Measurements from ENCODE around the gene NXT1.

DNA sequence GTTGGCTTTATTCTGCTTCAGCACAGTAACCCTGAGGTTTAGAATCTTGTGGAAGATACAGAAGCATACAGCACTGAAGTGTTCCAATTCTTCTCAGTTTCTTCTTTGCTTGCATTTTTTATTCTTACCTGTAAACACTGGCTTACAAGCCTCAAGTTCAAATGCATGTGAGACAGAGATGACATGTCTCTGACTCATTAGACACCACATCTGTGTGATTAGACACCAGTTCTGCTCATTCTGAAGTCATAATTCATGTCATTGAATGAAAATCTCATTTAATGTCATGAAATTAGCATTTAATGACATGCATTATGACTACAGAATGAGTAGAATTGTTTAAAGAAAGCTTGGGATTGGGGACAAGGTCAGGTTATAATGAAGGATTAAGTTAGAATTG is 17.2 kb downstream of the NXT1 start:
- TF ChIP-seq, protein P1, sequence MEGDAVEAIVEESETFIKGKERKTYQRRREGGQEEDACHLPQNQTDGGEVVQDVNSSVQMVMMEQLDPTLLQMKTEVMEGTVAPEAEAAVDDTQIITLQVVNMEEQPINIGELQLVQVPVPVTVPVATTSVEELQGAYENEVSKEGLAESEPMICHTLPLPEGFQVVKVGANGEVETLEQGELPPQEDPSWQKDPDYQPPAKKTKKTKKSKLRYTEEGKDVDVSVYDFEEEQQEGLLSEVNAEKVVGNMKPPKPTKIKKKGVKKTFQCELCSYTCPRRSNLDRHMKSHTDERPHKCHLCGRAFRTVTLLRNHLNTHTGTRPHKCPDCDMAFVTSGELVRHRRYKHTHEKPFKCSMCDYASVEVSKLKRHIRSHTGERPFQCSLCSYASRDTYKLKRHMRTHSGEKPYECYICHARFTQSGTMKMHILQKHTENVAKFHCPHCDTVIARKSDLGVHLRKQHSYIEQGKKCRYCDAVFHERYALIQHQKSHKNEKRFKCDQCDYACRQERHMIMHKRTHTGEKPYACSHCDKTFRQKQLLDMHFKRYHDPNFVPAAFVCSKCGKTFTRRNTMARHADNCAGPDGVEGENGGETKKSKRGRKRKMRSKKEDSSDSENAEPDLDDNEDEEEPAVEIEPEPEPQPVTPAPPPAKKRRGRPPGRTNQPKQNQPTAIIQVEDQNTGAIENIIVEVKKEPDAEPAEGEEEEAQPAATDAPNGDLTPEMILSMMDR (conservative IDR thresholded peaks at IDR 0.05; ENCODE audit: low read length), result no peak
- no peak for TF ChIP-seq EZH2phosphoT487 (IDR thresholded peaks at IDR 0.05; ENCODE audit: borderline replicate concordance, low read depth, low read length)
